Epidermal melanocyte (primary cell): ENCODE results near the gene NOS1AP.
"Not testable (repeated sequence)": the region's sequence is repeated elsewhere in the genome, so short reads cannot be mapped to it uniquely, and the experiment has no call there.

Experiments used
- DNase-seq: peaks from one replicate; pipeline ENCODE4 v3.0.0; 2011; ENCODE audit warnings: low spot score; ENCODE audit not compliant: insufficient read length

NOS1AP gene

GRCh38 chr1:162191396-162192305 lies 122.2 kb downstream of the NOS1AP start:
- DNase-seq: no peak

- DNase-seq: no peak
Measured at GRCh38 chr1:162192306-162192678, 122.8 kb downstream of the NOS1AP start.

DNA sequence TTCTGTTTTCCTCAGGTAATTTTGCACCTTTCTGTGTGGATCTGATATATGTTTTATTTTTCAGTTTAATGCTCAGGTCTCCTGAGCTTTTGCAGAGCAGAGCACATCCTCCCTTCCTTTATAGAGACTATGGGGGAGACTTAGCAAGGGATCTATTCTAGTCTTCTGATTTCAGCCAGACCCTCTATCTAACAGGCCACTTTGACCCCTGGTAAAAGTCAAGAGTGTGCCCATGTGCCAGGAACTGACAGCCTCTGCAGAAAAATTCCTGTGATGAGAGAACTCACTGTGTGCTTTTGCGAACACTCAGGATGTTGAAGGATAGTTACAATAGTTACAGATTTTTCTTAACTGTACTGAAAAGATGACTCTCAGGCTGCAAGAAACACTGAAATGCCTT lies 123.3 kb downstream of the NOS1AP start:
- no peak for DNase-seq

DNA sequence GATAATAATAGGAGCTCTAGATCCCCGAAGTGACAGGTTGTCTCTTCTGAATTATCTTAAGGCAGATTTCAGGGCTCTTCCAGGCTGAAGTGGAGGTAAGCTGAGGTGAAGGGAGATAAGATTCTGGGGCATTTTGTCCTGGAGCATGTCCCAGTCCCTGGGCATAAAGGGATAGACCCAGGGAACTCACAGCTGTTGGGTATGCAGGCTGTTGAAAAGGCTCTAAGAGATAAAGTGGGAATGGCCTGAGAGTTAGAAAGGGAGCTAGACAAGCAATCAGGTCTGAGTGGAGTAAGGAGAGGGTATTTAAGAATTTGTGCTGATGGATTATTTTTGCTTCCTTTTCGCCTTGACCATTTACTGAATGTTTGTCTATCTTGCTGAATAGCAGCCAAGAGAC lies 123.7 kb downstream of the NOS1AP start:
- DNase-seq: no peak

DNA sequence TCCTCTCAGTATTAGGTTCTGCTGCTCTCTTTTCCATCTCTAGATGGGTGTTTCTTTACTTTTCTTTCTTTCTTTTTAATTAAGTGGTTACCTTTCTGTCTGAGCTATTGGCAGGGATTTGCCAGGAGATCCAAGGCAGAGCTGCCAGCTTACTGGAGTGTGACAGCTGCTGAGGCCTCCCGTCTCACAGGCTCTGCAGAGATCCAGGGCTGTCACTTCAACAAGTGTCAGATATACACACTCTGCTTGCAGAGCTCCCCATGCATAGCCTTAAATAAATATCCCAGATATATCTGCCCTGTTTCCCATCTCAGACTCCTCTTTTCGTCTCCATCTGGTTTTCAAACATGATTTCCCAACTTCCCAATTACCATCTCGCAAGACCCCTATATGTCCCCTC lies 124.3 kb downstream of the NOS1AP start:
- DNase-seq: no peak

DNA sequence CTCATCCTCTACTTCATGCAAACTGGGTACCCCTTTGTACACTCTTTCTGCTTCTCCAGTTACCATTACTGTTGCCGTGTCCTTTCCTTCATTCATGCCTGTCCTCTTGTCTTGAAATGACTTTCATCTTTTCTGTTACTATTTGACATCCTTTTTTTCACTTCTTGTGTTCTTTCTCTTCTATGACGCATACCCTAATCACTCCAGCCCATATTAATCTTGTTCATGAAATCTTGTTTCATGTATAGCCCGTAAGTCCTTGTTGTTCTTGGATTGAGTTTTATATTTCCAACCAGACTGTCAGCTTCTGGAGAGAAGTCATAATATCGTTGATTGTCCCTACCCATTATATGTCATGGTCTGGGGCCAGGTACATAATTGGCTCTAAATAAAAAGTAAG lies 126.1 kb downstream of the NOS1AP start:
- no peak for DNase-seq

DNA sequence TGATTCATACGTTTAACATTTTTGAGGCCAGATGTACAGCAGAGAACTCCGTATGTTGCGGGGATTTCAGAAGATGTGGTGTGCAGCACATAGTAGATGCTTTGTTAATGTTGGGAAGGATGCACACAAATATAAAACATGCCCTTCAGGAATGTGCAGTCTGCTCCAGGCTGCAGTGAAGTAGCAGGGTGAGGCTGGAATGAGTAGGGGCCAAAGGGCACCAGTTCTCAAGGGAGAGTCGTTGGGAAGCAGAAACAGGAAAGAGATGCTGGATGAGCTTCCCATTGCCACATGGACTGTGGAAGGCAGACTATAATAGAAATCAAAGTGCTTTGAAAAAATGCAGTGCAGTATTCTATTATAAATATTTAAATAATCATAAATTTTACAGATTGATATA lies 126.9 kb downstream of the NOS1AP start:
- DNase-seq: no peak

- no peak for DNase-seq
Measured at GRCh38 chr1:162197041-162197531, 127.6 kb downstream of the NOS1AP start.

DNA sequence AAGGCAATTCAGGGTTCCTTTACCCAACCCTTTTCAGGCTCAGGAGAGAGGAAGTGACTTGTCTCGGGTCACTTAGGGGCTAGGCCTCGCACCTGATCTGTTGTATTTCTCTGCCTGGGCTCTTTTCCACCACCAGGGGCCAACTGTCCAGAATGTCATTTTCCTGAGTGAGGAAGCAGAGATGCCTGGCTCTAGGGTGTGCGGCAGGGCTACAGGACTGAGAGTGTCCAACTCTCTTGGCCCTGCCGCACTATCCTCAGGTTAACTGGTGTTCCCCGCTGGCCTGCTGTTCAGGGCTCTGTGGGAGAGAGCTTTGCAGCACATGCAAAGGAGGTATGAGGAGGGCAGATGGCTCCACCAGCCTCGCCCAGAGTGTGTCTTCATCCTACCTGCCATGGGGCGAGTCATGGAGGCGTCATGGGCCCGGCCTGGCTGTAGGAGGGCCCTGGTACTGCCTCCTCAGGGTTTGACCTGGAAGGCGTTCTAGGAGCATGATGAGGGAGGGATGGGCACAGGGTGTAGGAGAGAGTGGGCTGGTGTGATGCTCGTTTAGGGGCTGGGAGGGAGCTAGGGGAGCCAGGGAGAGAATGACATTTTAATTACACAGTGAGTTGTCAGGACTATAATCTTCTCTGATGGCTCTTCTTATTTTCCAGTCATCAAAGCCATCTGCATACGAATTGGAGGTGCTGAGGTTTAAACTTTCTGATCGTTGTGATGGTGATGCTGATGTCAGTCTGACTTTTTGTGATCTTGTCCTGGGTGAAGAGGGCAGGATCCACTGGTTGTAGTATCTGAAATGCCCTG lies 128.3 kb downstream of the NOS1AP start:
- DNase-seq: no peak

- no peak for DNase-seq
Measured at GRCh38 chr1:162200096-162200847, 130.8 kb downstream of the NOS1AP start.

GRCh38 chr1:162201062-162201461 lies 131.6 kb downstream of the NOS1AP start:
- not testable (repeated sequence) for DNase-seq

- no peak for DNase-seq
Measured at GRCh38 chr1:162204129-162204822, 134.8 kb downstream of the NOS1AP start.

DNA sequence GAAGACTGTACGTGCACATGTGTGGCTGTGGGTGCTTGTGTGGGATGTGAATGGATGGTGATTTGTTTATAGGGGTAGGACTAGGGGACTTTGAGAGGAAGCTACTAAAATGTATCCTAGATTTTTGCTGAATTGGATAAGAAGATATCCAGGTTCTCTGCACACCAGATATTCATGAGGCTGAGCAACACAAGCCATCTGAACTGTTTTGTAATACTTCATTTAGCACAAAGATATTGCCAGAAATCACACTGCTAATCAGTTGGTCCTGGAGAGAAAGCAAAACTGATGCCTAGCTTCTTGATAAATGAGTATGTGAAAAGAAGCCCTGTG lies 135.3 kb downstream of the NOS1AP start:
- no peak for DNase-seq

DNA sequence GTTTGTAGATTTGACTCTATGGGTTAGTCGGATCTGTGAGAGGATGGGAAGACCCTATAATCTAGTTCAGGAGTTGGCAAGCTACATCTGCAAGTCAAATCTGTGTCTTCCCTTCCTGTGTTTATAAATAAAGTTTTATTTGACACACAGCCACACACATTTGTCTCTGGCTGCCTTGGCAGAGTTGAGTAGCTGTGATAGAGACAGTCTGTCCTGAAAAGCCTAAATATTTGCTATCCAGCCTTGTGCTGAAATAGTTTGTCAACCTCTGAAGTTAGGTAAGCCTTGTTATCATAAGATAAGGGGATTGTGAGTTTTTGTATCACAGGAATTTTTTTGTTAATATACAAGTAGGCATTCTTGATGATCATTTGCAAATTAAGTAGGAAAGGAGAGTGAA lies 136.8 kb downstream of the NOS1AP start:
- DNase-seq: no peak

GRCh38 chr1:162206749-162207635 lies 137.5 kb downstream of the NOS1AP start:
- no peak for DNase-seq

DNA sequence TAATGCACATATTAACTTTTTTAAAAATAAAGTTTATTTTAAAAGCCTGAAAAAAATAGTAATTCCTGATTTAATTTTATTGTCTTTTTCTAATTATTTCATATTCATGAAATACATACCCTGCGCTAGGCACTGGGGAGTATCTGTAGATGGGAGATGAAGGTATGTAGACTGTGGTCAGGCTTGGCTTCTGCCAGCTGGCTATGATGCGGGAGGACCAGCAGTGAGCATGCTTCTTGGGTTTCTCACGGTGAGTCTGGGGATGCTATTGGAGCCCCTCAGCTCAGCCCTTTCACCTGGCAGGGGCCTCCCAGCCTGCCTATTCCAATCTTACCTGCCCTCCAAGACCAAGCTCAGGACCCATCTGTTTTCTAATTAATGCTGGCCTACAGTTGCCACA lies 138.4 kb downstream of the NOS1AP start:
- no peak for DNase-seq

- no peak for DNase-seq
Measured at GRCh38 chr1:162210196-162210595, 140.7 kb downstream of the NOS1AP start.

DNA sequence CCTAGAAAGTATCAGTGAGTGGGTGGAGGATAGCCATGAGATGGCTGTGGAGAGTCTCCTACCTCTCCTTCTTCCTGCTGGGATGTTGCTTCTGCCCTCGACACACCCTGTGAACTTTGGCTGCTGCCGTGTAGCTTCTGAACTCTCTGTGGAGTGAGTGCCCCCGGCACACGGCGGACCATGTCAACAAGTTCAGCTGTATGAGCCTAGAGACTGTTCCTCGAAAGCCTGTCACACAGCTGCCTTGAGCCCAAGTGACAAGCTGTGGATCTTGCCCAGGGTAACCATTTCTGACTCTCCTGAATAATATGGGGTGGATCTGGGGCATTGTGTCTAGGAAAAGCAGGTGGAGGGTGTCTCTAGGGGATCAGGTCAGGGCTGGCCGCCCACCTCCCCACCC lies 143.2 kb downstream of the NOS1AP start:
- DNase-seq: no peak

DNA sequence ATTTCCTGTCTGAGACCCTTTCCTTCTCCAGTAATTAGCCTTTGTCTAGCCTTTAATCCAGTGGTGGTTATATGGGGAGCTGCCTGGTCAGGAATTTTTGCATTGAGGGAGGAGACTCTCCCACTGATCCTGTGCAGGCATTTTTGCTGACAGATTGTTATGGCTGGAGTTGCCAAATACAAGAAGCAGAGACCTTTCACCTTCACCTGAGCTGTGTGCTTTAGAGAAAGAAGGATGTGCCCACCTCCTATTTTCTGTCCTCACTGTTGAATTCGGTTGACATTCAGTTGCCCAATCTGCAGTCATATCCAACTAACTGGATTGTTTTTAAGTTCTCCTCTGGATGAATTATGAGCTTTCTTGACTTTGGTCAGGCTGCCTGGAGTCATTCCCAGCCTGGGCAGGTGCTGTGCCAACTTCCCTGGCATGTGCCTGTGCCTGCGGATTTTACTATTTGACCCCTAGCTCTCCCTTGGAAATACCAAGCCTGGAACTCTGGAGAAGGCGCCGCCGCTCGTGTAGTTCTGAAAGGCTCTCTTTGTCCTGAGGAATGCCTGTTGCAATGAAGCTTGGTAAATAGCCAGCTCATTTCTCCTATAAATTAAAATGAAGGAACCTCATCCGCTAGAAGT lies 143.9 kb downstream of the NOS1AP start:
- DNase-seq: peak; percentile 74

- no peak for DNase-seq
Measured at GRCh38 chr1:162214202-162214601, 144.7 kb downstream of the NOS1AP start.
